Ishikawa (cell line): ENCODE results near the gene DELE1.

Experiments used
- EP300 ChIP-seq: IDR thresholded peaks from 2 replicates; pipeline ENCODE4 v1.6.1; 2012; ENCODE audit warnings: borderline replicate concordance
- NFIC ChIP-seq: IDR thresholded peaks from 2 replicates; pipeline ENCODE4 v1.6.1; 2012
- RAD21 ChIP-seq: IDR thresholded peaks from 2 replicates; pipeline ENCODE4 v1.6.1; 2012; ENCODE audit warnings: low read depth
- TCF12 ChIP-seq: IDR thresholded peaks from 2 replicates; pipeline ENCODE4 v1.6.1; 2012; ENCODE audit warnings: low read depth
- YY1 ChIP-seq: IDR thresholded peaks from 2 replicates; pipeline ENCODE4 v1.6.1; 2012; ENCODE audit warnings: low read depth

- TF ChIP-seq RAD21 (no peak), EP300 (no peak), YY1 (no peak), TCF12 (no peak), NFIC (no peak)
These were observed 37.8 kb downstream of the DELE1 start for GRCh38 chr5:141961466-141961865.
